GM18508 (cell line): ENCODE results near the gene DIP2C.
"Not testable (repeated sequence)": the region's sequence is repeated elsewhere in the genome, so short reads cannot be mapped to it uniquely, and the experiment has no call there.

Experiments
- ATAC-seq: cut with Tn5 transposase; IDR thresholded peaks from one replicate; pipeline ENCODE4 v1.9.1; 2021; ENCODE audit warnings: moderate number of reproducible peaks; ENCODE audit not compliant: insufficient read depth, unreplicated experiment

DIP2C gene

DNA sequence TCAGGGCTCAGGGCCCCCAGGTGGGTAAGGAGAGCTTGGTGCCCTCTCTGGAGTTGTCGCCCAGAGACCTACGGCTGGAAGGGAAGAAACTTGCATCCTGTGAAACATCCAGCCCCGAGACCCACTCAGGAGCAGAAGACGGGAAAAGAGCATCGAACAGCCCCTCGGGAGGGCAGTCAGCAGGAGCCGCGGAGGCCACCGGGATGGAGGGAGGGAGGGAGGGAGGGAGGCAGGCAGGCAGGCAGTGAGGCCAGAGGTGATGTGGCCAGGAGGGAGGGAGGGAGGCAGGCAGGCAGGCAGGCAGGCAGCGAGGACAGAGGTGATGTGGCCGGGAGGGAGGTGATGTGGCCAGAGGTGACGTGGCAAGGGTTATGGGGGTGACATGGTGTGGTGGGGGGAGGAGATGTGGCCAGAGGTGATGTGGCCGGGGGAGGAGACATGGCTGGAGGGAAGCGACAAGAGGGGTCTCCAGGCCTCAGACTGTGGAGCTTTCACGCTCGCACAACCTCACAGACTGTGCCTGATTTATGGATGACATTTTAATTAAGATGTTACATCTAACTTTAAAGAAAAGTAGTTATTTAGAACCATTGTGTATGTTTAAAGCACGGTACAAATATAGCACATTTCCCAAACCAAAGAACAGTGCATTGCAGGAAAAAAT lies 141.1 kb downstream of the DIP2C start:
- ATAC-seq: no peak

GRCh38 chr10:547591-548081 lies 141.8 kb downstream of the DIP2C start:
- no peak for ATAC-seq

GRCh38 chr10:546971-547590 lies 142.4 kb downstream of the DIP2C start:
- ATAC-seq: no peak

GRCh38 chr10:546451-546850 lies 143.0 kb downstream of the DIP2C start:
- no peak for ATAC-seq

- no peak for ATAC-seq
These were observed 145.3 kb downstream of the DIP2C start for GRCh38 chr10:543862-544822.

GRCh38 chr10:543131-543530 lies 146.3 kb downstream of the DIP2C start:
- ATAC-seq: no peak

DNA sequence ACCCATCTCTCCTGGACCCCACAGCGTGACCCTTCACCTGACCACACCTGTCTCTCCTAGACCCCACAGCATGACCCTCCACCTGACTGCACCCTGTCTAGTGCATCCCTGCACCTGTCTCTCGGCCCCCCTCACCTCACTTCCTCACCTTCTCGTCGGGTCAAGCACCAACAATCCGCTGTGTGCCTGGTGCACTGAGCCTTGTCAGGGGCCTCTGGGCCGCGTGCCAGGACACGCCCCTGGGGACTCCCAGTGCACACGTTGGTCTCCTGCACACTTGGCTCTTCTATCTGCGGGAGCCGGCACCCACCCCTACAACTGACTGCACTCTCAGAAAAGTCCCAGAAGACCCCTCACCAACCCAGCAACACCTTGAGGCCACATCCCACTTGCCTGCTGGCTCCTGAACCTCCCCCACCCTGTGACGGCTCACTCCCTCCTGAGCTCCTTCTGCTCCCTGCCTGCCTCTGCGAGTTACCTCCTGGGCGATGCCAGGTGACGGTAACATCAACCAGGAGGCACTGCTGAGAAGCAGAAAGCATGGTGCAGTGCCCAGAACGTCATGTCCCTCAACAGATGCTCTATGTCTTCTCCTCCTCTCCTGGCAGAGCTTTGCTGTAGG lies 147.6 kb downstream of the DIP2C start:
- no peak for ATAC-seq

- ATAC-seq: no peak
These were observed 148.4 kb downstream of the DIP2C start for GRCh38 chr10:541041-541440.

GRCh38 chr10:538895-539294 lies 150.6 kb downstream of the DIP2C start:
- ATAC-seq: no peak

DNA sequence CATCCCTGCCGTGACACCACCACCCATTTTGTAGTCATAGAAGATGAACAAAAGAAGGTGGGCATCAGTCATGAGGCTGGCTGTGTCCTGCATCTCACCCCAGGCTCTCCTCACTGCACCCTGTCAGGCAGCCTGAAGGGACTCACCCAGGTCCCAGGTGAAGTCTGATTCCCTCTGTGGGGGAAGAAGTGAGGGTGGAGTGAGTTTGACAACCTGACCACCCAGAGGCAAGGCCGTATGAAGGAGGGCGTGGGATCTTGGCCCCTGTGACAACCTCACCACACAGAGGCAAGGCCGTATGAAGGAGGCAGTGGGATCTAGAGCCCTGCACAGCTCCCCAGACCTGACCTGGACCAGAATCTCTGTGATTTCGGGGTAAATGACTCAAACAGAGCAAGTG lies 152.5 kb downstream of the DIP2C start:
- ATAC-seq: no peak

DNA sequence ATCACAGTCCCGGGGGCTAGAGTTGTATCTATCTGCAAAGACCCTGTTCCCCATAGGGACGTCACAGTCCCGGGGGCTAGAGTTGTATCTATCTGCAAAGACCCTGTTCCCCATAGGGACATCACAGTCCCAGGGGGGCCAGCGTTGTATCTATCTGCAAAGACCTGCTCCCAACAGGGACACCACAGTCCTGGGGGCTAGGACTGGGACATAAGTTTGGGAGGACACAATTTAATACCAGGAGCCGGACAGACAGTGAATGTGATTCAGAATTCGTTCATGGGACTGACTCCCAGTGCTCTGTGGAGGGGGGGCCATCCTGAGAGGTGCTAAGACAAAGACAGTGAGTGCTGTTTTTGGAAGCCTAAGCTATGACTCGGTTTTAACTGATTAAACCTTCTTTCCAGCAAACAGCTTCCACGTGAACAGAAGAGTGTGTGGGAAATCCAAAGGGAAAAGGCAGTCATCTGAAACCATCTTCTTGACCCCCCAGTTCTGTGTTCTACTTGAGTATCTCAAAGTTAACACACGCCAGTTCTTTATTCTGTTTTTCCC lies 153.0 kb downstream of the DIP2C start:
- ATAC-seq: no peak

- no peak for ATAC-seq
These were observed 153.5 kb downstream of the DIP2C start for GRCh38 chr10:535952-536351.

- ATAC-seq: no peak
These were observed 154.4 kb downstream of the DIP2C start for GRCh38 chr10:535051-535450.

GRCh38 chr10:534047-534566 lies 155.4 kb downstream of the DIP2C start:
- no peak for ATAC-seq

DNA sequence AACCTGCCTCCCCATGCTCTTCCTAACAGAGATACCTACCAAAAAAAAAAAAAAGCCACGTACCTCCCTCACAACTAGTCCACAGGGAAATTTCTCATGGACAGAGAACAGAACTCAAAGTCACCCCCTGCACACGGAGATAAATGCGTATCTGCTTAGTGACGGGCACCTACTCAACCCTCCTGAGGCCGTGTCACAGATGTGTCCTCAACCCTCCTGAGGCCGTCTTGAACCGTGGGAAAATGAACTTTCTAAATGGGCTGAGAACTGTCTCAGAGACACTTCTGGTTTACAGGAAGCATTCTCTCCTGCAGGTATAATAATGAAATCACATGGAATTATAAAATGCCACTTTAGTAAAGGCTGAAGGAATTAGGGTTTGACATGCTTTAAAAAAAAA lies 155.9 kb downstream of the DIP2C start:
- no peak for ATAC-seq

- ATAC-seq: no peak
These were observed 156.3 kb downstream of the DIP2C start for GRCh38 chr10:533186-533585.

DNA sequence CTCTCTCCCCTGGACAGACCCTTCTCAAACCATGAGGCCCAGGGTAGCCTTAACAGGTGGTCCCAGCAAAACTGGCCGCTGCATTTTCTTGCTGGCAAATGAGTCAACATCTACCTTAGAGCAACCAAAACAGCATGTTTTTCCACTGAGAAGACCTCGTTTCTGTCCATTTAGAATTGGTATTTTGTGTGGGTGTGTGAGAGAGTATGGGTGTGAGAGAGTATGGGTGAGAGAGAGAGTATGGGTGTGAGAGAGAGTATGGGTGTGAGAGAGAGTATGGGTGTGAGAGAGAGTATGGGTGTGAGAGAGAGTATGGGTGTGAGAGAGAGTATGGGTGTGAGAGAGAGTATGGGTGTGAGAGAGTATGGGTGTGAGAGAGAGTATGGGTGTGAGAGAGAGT lies 157.1 kb downstream of the DIP2C start:
- not testable (repeated sequence) for ATAC-seq

DNA sequence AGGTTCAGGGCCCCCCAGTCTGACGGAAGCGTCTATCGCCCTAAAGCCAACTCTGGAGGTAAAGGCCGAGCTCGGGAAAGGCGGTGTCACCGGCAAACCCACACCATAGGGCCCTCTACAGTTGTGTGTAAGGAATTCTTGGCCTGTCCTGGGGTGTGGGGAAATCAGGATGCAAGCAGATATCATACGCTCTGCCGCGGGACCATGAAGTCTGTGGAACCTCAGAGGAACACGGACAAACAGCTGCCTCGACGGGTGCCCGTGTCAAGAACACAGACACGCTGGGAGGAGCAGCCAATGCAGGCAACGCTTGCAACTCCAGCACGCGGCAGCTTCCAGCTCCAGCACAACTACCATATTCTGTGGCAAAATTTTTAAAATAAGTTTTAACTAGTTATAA lies 157.9 kb downstream of the DIP2C start:
- ATAC-seq: no peak

DNA sequence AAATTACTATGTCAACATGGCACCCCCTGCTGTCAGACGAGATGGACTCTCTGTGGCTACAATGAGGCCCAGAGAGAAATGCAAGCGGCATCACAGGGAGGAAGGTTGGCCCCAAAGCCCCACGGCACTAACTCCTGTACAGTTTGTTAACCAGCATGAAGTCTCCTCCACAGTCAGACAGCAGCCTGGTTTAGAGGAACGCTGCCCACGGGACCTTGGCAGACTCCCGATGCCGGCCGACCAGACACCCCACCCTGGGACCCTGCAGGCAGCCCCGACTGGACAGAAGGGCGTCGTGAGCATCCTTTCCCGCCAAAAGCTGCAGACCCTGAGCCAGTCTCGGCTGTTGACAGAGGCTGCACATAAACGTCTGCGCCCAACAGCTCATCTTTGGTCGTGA lies 158.8 kb downstream of the DIP2C start:
- ATAC-seq: no peak
